Measurements from ENCODE around the gene NOPCHAP1. TPM values are rescaled to one million over a fixed set of nuclear protein-coding genes. Genes with fewer than 3 reads are reported as not detected.

The NOPCHAP1 gene
- total and polyA plus RNA-seq, 11 donors, result 3.5 to 14.5 (median 8.5) TPM

DNA sequence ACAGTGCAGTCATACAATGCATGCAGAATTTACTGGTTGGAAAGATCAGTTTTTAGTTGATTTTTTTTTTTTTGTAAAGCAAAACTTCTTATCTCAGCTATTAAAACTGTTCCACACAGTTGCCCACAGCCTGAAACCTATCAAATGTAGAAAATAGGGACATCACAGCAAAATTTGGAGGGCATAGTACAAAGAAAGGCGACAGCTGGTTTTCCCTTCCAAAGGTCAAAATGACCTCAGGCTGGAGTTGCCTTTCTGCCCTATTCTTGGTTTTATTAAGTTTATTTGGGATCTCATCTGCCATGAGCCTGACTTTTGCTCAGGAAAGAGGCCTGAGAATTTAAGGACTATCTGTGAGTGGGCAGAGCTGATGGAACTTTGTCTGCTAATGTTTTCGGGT is 28.5 kb downstream of the NOPCHAP1 start:
- ATAC-seq, result no peak
- intact Hi-C loops (cut with DNase I), result no loop called here
- Histone ChIP-seq H3K27ac (no peak overlapping the region), H3K36me3 (peaks cover 0 to 61% (median 12%) of the 10 kb centered on the region in 9 donors), H3K4me3 (no peak overlapping the region), H3K4me1 (no peaks in the 10 kb centered on the region), H3K9me3 (peaks cover 0 to 16% (median 0%) of the 10 kb centered on the region in 12 donors), H3K27me3 (no peaks in the 10 kb centered on the region)
- TF ChIP-seq POLR2A (IDR thresholded peaks at IDR 0.05), result no peak
- TF ChIP-seq, protein P1, sequence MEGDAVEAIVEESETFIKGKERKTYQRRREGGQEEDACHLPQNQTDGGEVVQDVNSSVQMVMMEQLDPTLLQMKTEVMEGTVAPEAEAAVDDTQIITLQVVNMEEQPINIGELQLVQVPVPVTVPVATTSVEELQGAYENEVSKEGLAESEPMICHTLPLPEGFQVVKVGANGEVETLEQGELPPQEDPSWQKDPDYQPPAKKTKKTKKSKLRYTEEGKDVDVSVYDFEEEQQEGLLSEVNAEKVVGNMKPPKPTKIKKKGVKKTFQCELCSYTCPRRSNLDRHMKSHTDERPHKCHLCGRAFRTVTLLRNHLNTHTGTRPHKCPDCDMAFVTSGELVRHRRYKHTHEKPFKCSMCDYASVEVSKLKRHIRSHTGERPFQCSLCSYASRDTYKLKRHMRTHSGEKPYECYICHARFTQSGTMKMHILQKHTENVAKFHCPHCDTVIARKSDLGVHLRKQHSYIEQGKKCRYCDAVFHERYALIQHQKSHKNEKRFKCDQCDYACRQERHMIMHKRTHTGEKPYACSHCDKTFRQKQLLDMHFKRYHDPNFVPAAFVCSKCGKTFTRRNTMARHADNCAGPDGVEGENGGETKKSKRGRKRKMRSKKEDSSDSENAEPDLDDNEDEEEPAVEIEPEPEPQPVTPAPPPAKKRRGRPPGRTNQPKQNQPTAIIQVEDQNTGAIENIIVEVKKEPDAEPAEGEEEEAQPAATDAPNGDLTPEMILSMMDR (IDR thresholded peaks at IDR 0.05), result no peak
- 89 to 96% (median 92%) methylated on average over 2 of the region's 2 CpGs for WGBS, 4 donors
- DNase-seq, result no peak

DNA sequence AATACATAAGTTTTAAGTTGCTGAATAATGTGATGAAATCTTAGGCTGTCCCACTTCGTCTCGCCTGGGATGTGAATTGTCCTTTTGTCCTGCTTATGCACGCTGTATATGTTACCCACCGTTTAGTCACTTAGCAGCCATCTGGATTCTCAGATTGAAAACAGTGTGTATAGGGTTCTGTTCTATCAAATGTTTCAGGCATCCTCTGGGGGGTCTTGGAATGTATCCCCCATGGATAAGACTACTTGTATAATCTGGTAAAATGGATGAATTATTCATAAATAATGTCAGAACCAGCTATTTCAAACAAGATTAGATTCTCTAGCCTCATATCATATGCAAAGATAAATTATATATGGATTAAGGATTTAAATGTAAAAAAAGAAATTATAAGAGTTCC is 29.4 kb downstream of the NOPCHAP1 start:
- intact Hi-C loops (cut with DNase I), result no loop called here
- 90 to 95% (median 92%) methylated on average over 4 of the region's 4 CpGs for WGBS, 4 donors

DNA sequence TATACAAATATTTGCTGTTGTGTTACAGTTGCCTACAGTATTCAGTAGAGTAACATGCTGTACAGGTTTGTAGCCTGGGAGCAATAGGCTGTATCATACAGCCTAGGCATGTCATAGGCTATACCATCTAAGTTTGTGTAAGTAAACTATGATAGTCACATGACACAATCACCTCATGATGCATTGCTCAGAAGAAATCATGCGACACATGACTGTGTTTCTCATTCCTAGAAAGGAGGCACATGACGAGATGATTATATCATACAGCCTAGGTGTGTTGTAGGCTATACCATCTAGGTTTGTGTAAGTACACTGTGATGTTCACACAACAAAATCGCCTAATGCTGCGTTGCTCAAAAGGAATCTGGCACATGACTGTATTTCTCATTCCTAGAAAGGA is 31.9 kb downstream of the NOPCHAP1 start:
- 88 to 95% (median 91%) methylated on average over 4 of the region's 4 CpGs for WGBS, 4 donors
- no peak for ATAC-seq
- H3K27ac ChIP-seq, result no peak overlapping the region
- intact Hi-C loops (cut with DNase I), result no loop called here
- no peaks in the 10 kb centered on the region for H3K27me3 ChIP-seq
- no peak for TF ChIP-seq POLR2A (IDR thresholded peaks at IDR 0.05)
- TF ChIP-seq, protein P1 (IDR thresholded peaks at IDR 0.05), result no peak
- H3K36me3 ChIP-seq, result peaks cover 0 to 38% (median 12%) of the 10 kb centered on the region in 9 donors
- no peak for DNase-seq
- no peaks in the 10 kb centered on the region for H3K4me1 ChIP-seq
- no peak overlapping the region for H3K4me3 ChIP-seq
- H3K9me3 ChIP-seq, result no peaks in the 10 kb centered on the region

More for the DNA sequence above, 29.4 kb downstream of the NOPCHAP1 start:
- TF ChIP-seq, protein P1 (IDR thresholded peaks at IDR 0.05), result no peak
- no peak for TF ChIP-seq POLR2A (IDR thresholded peaks at IDR 0.05)
- no peaks in the 10 kb centered on the region for H3K4me1 ChIP-seq
- DNase-seq, result no peak
- H3K4me3 ChIP-seq, result no peak overlapping the region
- H3K36me3 ChIP-seq, result peaks cover 0 to 53% (median 12%) of the 10 kb centered on the region in 9 donors
- H3K27me3 ChIP-seq, result no peaks in the 10 kb centered on the region
- H3K9me3 ChIP-seq, result peaks cover 0 to 10% (median 0%) of the 10 kb centered on the region in 12 donors
- no peak overlapping the region for H3K27ac ChIP-seq
- no peak for ATAC-seq

DNA sequence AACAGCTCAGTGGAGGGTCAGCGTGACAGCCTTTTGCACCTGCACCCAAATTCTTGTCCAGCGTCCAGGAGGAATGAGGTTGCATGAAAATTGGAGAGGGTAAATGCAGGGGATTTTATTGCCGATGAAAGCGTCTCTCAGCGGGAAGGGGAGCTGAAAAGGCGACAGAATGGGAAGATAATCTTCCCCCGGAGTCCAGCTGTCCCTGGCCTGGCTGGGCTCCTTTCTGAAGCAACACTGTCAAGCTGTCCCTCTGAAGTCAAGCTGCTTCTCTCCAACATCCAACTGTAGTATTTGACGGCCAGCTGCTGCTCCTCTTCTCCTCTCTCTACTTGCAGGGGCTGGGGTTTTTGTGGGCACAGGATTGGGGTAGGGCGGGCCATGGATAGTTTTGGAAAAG is 32.7 kb downstream of the NOPCHAP1 start:
- no peak for DNase-seq
- Histone ChIP-seq H3K27me3 (no peaks in the 10 kb centered on the region), H3K36me3 (peaks cover 0 to 33% (median 11%) of the 10 kb centered on the region in 9 donors), H3K9me3 (no peaks in the 10 kb centered on the region), H3K4me1 (no peaks in the 10 kb centered on the region), H3K27ac (no peak overlapping the region), H3K4me3 (no peak overlapping the region)
- 70 to 83% (median 78%) methylated on average over 9 of the region's 9 CpGs for WGBS, 4 donors
- no peak for ATAC-seq
- intact Hi-C loops (cut with DNase I), result no loop called here
- TF ChIP-seq, protein P1 (IDR thresholded peaks at IDR 0.05), result no peak
- no peak for TF ChIP-seq POLR2A (IDR thresholded peaks at IDR 0.05)
